Mesendoderm (in vitro differentiated cells): ENCODE results near the gene ADSL.

Experiments used
- DNase-seq: peaks from one replicate; pipeline ENCODE4 v3.0.0; 2013
- H2AK5ac ChIP-seq: 2 replicates; pipeline ENCODE4 v1.6.1; 2013; ENCODE audit warnings: low read length, inconsistent platforms
- H2BK120ac ChIP-seq: 2 replicates; pipeline ENCODE4 v1.6.1; 2013; ENCODE audit warnings: low read depth, mild to moderate bottlenecking, low read length, moderate library complexity, mixed read lengths
- H2BK15ac ChIP-seq: replicated peaks from 2 replicates; pipeline ENCODE4 v1.6.1; 2013; ENCODE audit warnings: low read depth, mild to moderate bottlenecking, moderate library complexity
- H2BK5ac ChIP-seq: 2 replicates; pipeline ENCODE4 v1.6.1; 2013; ENCODE audit warnings: low read length, inconsistent platforms
- H3K18ac ChIP-seq: 2 replicates; pipeline ENCODE4 v1.6.1; 2013; ENCODE audit warnings: mild to moderate bottlenecking, low read length, mixed read lengths
- H3K23ac ChIP-seq: one replicate; pipeline ENCODE4 v1.6.1; 2013; ENCODE audit warnings: low read length
- H3K27ac ChIP-seq: 2 replicates; pipeline ENCODE4 v1.5.1; 2013; ENCODE audit warnings: low read depth, mild to moderate bottlenecking, inconsistent platforms, low read length, moderate library complexity
- H3K27me3 ChIP-seq: 2 replicates; pipeline ENCODE4 v1.6.1; 2013; ENCODE audit warnings: low read length, control low read depth, mild to moderate bottlenecking, inconsistent platforms; ENCODE audit not compliant: insufficient read depth, poor library complexity
- H3K36me3 ChIP-seq: 2 replicates; pipeline ENCODE4 v1.6.1; 2013; ENCODE audit warnings: low read length, inconsistent platforms; ENCODE audit not compliant: control insufficient read depth, insufficient read depth
- H3K4ac ChIP-seq: one replicate; pipeline ENCODE4 v1.6.1; 2013; ENCODE audit warnings: low read depth, mild to moderate bottlenecking, low read length, moderate library complexity
- H3K4me1 ChIP-seq: 2 replicates; pipeline ENCODE4 v1.6.1; 2013; ENCODE audit warnings: low read depth, low read length, inconsistent platforms; ENCODE audit not compliant: control insufficient read depth
- H3K4me2 ChIP-seq: 2 replicates; pipeline ENCODE4 v1.6.1; 2013; ENCODE audit warnings: low read length
- H3K4me3 ChIP-seq: 2 replicates; pipeline ENCODE4 v1.5.1; 2013; ENCODE audit warnings: mild to moderate bottlenecking, low read length
- H3K56ac ChIP-seq: one replicate; pipeline ENCODE4 v1.6.1; 2013; ENCODE audit warnings: low read length
- H3K79me1 ChIP-seq: 2 replicates; pipeline ENCODE4 v1.6.1; 2013; ENCODE audit warnings: low read length, inconsistent platforms
- H3K79me2 ChIP-seq: 2 replicates; pipeline ENCODE4 v1.6.1; 2013; ENCODE audit warnings: mild to moderate bottlenecking, low read length; ENCODE audit not compliant: control insufficient read depth, insufficient read depth
- H3K9ac ChIP-seq: 2 replicates; pipeline ENCODE4 v1.6.1; 2013; ENCODE audit warnings: low read length, inconsistent platforms
- H4K5ac ChIP-seq: one replicate; pipeline ENCODE4 v1.6.1; 2013; ENCODE audit warnings: low read length
- H4K8ac ChIP-seq: one replicate; pipeline ENCODE4 v1.6.1; 2013; ENCODE audit warnings: low read depth, mild to moderate bottlenecking, control low read depth, low read length, moderate library complexity
- WGBS: extraction: QIAGEN DNeasy Blood & Tissue Kit; methylation state at CpG from one replicate; pipeline ENCODE4 v1.1.7; 2013; ENCODE audit warnings: low lambda C conversion rate, missing lambda C conversion rate; ENCODE audit not compliant: insufficient coverage; ENCODE audit errors: extremely low coverage; 5-methylcytosine and 5-hydroxymethylcytosine counted together

The ADSL gene

DNA sequence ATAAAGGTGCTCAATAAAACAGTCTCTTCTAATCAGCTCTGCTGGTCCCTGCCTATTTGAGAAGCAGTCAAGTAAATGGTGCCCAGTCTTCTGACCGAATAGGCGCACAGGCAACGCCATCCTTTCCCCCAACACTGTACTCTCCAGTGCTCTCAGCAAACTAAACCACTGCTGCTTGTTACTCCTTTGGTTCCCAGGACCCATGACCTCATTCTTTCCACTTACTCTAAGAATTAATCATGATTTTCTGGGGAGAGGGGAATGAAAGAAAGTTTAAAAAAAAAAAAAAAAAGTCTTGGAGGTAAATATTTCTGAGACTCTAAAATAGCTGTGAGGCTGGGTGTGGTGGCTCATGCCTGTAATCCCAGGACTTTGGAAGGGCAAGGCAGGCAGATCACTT, 87.8 kb downstream of the ADSL start:
- no peak for DNase-seq
- no CpG with 5 or more reads among the region's 3 CpGs for WGBS
- Histone ChIP-seq H3K9ac (no peak overlapping the region), H3K27me3 (no peaks in the 10 kb centered on the region), H3K36me3 (peaks cover 1% of the 10 kb centered on the region), H3K4me2 (no peak overlapping the region), H3K4ac (no peak overlapping the region), H3K79me1 (peaks cover 2% of the 10 kb centered on the region), H2BK15ac (no peak overlapping the region), H3K4me3 (no peak overlapping the region), H2BK120ac (no peak overlapping the region), H3K18ac (no peak overlapping the region), H3K4me1 (peaks cover 3% of the 10 kb centered on the region), H3K27ac (no peak overlapping the region), H4K8ac (no peak overlapping the region), H4K5ac (no peak overlapping the region), H3K23ac (no peak overlapping the region), H2BK5ac (no peak overlapping the region), H2AK5ac (no peak overlapping the region), H3K56ac (no peak overlapping the region), H3K79me2 (no peaks in the 10 kb centered on the region)

DNA sequence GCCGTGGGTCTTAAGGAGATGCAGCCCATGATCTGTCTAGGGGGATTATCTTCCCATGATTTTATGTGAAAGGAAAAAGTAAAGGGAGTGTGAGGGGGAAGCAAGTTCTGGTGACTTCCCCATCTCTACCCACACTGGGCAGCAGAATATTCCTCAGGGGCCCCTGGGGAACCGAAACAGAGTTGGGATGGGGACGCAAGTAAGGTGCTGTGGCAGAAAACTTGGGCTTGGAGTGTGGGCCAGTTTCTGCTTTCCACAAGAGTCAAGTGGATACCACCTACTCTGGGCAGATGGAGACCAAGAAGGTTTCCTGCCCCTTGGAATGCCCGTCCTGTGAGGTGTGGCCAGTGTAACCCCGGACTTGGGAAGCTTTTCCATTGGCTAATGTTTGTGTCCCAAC, 88.4 kb downstream of the ADSL start:
- Histone ChIP-seq H3K79me1 (peaks cover 2% of the 10 kb centered on the region), H3K79me2 (no peaks in the 10 kb centered on the region), H2BK5ac (no peak overlapping the region), H4K5ac (no peak overlapping the region), H3K4me2 (no peak overlapping the region), H2AK5ac (no peak overlapping the region), H3K18ac (no peak overlapping the region), H2BK120ac (no peak overlapping the region), H3K4ac (no peak overlapping the region), H3K36me3 (peaks cover 1% of the 10 kb centered on the region), H3K4me3 (no peak overlapping the region), H3K27ac (no peak overlapping the region), H2BK15ac (no peak overlapping the region), H3K4me1 (peaks cover 3% of the 10 kb centered on the region), H3K27me3 (no peaks in the 10 kb centered on the region), H3K56ac (no peak overlapping the region), H3K23ac (no peak overlapping the region), H3K9ac (no peak overlapping the region), H4K8ac (no peak overlapping the region)
- DNase-seq, result no peak
- WGBS, result no CpG with 5 or more reads among the region's 5 CpGs

DNA sequence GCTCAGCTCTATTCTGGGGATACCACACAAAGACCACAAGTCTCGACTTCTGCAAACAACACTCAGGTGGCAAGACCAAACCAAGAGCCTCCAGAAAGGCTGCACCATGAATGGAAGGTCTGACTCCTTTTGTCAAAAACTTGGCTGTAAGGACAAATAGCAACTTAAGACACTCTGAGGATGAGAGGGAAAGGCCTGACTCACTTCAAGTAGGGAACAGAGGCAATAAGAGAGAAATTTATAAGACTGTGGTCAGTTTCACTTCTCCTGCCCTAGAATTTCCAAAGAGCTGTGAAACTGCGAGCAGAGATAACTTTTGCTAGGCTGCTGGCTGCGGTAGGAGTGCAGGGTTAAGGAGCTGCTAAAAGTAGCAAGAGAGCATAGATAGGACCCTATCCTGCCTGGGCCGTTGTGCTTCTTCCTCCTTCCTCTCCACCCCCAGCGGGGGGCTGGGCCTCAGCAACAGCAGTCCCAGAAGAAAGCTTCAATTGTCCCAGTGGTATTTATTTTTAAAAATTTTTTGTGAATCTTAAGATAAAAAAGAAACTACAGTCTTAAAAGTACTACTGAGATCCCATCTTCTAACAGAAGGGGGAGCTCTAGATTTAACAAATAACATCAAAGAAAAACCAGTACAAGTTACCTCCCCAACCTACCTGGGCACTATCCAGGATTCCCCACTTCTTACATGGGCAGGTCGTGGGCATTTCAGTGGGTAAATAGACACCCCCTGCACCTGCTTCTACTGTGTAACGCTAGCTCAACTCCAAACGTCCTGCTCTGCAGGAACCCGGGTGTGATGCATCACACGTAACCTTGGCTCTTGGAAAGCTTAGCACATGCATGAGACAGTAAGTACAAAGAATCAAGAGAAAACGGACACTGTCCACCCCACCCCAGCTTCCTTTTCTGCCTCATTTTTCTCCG, 90.5 kb downstream of the ADSL start:
- Histone ChIP-seq H3K4me3 (no peak overlapping the region), H3K36me3 (peaks cover 2% of the 10 kb centered on the region), H2AK5ac (peak overlapping the region; percentile 2), H3K27me3 (no peaks in the 10 kb centered on the region), H3K79me1 (peaks cover 2% of the 10 kb centered on the region), H4K8ac (no peak overlapping the region), H3K4me2 (no peak overlapping the region), H4K5ac (no peak overlapping the region), H3K18ac (no peak overlapping the region), H2BK15ac (no peak overlapping the region), H2BK5ac (no peak overlapping the region), H3K56ac (peak overlapping the region; percentile 60), H3K4me1 (peaks cover 8% of the 10 kb centered on the region), H3K4ac (no peak overlapping the region), H3K79me2 (peaks cover 1% of the 10 kb centered on the region), H3K9ac (peak overlapping the region; percentile 30), H3K23ac (peak overlapping the region; percentile 0), H2BK120ac (no peak overlapping the region), H3K27ac (no peak overlapping the region)
- peak; percentile 71 for DNase-seq
- no CpG with 5 or more reads among the region's 12 CpGs for WGBS
